Fibroblast of lung (primary cell): ENCODE measurements around the gene ADD3. TPM values are rescaled to one million over a fixed set of nuclear protein-coding genes. Genes with fewer than 3 reads are reported as not detected.
"Not testable (repeated sequence)": the region's sequence is repeated elsewhere in the genome, so short reads cannot be mapped to it uniquely, and the experiment has no call there.

Experiments used
- DNase-seq, 2 donors: peaks; one replicate each; pipeline versions ENCODE4 v3.0.0 to v3.0.0-alpha.2; 2010; ENCODE audit warnings: low read depth in 2 of 2
- H2AFZ ChIP-seq: 2 replicates; pipeline ENCODE4 v1.5.1; 2012; ENCODE audit warnings: low read length, control low read depth, inconsistent platforms
- H3K27ac ChIP-seq: 2 replicates; pipeline ENCODE4 v1.5.1; 2011; ENCODE audit warnings: low read length, control low read depth; ENCODE audit not compliant: insufficient read depth
- H3K27me3 ChIP-seq: 2 replicates; pipeline ENCODE4 v1.5.1; 2011; ENCODE audit warnings: mild to moderate bottlenecking, low read length; ENCODE audit not compliant: control insufficient read depth, insufficient read depth
- H3K36me3 ChIP-seq: 2 replicates; pipeline ENCODE4 v1.5.1; 2011; ENCODE audit warnings: low read length; ENCODE audit not compliant: control insufficient read depth, insufficient read depth
- H3K4me1 ChIP-seq: 2 replicates; pipeline ENCODE4 v1.5.1; 2011; ENCODE audit warnings: low read length; ENCODE audit not compliant: control insufficient read depth, insufficient read depth; ENCODE audit errors: extremely low read depth
- H3K4me2 ChIP-seq: 2 replicates; pipeline ENCODE4 v1.5.1; 2011; ENCODE audit warnings: low read length, control low read depth; ENCODE audit not compliant: insufficient read depth; ENCODE audit errors: extremely low read depth
- H3K4me3 ChIP-seq, 4 experiments: fragments of 200-600 bp in 1 of 4; sonication (generic) in 1 of 4; replicated peaks in 1 of 4; 2 replicates each; pipeline ENCODE4 v1.5.1; 2011 to 2016; ENCODE audit warnings: low read length in 4 of 4, low read depth in 3 of 4, mild to moderate bottlenecking in 3 of 4, control low read depth in 2 of 4, inconsistent platforms in 1 of 4, mixed read lengths in 1 of 4; ENCODE audit not compliant: insufficient read depth in 1 of 4; ENCODE audit errors: control extremely low read depth in 1 of 4
- H3K79me2 ChIP-seq: 2 replicates; pipeline ENCODE4 v1.5.1; 2012; ENCODE audit warnings: mild to moderate bottlenecking, low read length, inconsistent platforms; ENCODE audit not compliant: control insufficient read depth, insufficient read depth
- H3K9ac ChIP-seq: 2 replicates; pipeline ENCODE4 v1.5.1; 2011; ENCODE audit warnings: mild to moderate bottlenecking, low read length, control low read depth; ENCODE audit not compliant: insufficient read depth
- H3K9me3 ChIP-seq: 2 replicates; pipeline ENCODE4 v1.5.1; 2012; ENCODE audit warnings: low read depth, low read length; ENCODE audit not compliant: control insufficient read depth, insufficient read depth
- H4K20me1 ChIP-seq: 2 replicates; pipeline ENCODE4 v1.5.1; 2011; ENCODE audit warnings: low read length; ENCODE audit not compliant: control insufficient read depth, insufficient read depth; ENCODE audit errors: extremely low read depth
- CTCF ChIP-seq, 2 donors: IDR thresholded peaks in 1 of 2; conservative IDR thresholded peaks in 1 of 2; 1 replicate in 1 of 2; 2 replicates in 1 of 2; pipeline ENCODE4 v1.5.1; 2011 to 2012; ENCODE audit warnings: low read length in 2 of 2, control low read depth in 1 of 2, inconsistent platforms in 1 of 2, low read depth in 1 of 2, mild to moderate bottlenecking in 1 of 2
- EZH2 ChIP-seq: IDR thresholded peaks from 2 replicates; pipeline ENCODE4 v1.5.1; 2012; ENCODE audit warnings: low read length, control low read depth, mild to moderate bottlenecking; ENCODE audit errors: missing control alignments
- polyA plus RNA-seq, 2 donors: library from polyadenylated mRNA; depleted of rRNA in 1 of 2; stranded (reverse) in 1 of 2; unstranded in 1 of 2; fragments of >200 nt; gene quantifications; 2 replicates each; pipeline ENCODE4 v1.2.1, GENCODE V29; 2011 to 2012; ENCODE audit warnings: missing spikeins in 1 of 2
- total RNA-seq: library from RNA; depleted of rRNA; stranded (reverse); fragments of >200 nt; gene quantifications from 2 replicates; pipeline ENCODE4 v1.2.1, GENCODE V29; 2014

Gene ADD3
- total and polyA plus RNA-seq, 2 donors (not counting 1 experiment from before 2014, with no cell fraction given), result 93.0 to 416 TPM

DNA sequence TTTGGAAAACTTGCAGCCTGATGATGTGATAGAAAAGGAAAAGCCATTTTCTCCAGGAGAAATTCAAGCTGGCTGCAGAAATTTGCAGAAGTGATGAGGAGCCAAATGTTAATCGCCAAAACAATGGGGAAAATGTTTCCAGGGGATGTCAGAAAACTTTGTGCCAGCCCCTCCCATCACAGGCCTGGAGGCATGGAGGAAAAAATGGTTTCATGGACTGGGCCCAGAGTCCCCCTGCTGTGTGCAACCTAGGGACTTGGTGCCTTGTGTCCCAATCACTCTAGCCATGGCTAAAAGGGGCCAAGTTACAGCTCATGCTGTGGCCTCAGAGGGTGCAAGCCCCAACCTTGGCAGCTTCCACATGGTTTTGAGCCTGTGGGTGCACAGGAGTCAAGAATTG lies 41.0 kb downstream of the ADD3 start:
- H2AFZ ChIP-seq, result no peak overlapping the region
- H4K20me1 ChIP-seq, result no peaks in the 10 kb centered on the region
- no peaks in the 10 kb centered on the region for H3K36me3 ChIP-seq
- no peak overlapping the region for H3K4me3 ChIP-seq
- H3K79me2 ChIP-seq, result peaks cover 21% of the 10 kb centered on the region
- no peak for DNase-seq
- no peak overlapping the region for H3K27ac ChIP-seq
- no peaks in the 10 kb centered on the region for H3K9me3 ChIP-seq
- no peak overlapping the region for H3K4me2 ChIP-seq
- H3K27me3 ChIP-seq, result no peaks in the 10 kb centered on the region
- peaks cover 4% of the 10 kb centered on the region for H3K4me1 ChIP-seq
- TF ChIP-seq CTCF (conservative IDR thresholded peaks at IDR 0.05 in 1 of 2, IDR thresholded peaks at IDR 0.05 in 1 of 2; ENCODE audit: low read depth in 1 of 2, low read length in 2 of 2) (no peak), EZH2 (no peak)
- no peak overlapping the region for H3K9ac ChIP-seq

DNA sequence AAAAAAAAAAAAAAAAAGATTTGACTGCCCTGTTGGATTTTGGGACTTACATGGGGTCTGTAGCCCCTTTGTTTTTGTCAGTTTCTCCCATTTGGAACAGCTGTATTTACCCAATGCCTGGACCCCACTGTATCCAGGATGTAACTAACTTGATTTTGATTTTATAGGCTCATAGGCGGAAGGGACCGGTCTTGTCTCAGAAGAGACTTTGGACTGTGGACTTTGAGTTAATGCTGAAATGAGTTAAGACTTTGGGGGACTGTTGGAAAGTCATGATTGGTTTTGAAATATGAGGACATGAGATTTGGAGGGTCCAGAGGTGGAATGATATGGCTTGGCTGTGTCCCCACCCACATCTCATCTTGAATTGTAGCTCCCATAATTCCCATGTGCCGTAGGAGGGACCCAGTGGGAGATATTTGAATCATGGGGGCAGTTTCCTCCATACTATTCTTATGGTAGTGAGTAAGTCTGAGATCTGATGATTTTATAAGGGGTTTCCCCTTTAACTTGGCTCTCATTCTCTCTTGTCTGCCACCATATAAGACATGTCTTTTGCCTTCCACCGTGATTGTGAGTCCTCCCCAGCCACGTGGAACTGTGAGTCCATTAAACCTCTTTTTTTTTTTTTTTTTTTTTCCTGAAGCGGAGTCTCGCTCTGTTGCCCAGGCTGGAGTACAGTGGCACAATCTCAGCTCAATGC lies 42.3 kb downstream of the ADD3 start:
- peaks cover 22% of the 10 kb centered on the region for H3K79me2 ChIP-seq
- H3K4me2 ChIP-seq, H3K4me1 ChIP-seq, H3K9ac ChIP-seq, H4K20me1 ChIP-seq, H3K4me3 ChIP-seq, H3K27ac ChIP-seq, H3K27me3 ChIP-seq, H2AFZ ChIP-seq, H3K9me3 ChIP-seq, DNase-seq, H3K36me3 ChIP-seq: not testable (repeated sequence)

- DNase-seq, result no peak
- Histone ChIP-seq H3K79me2 (peaks cover 20% of the 10 kb centered on the region), H3K27me3 (no peaks in the 10 kb centered on the region), H3K4me2 (no peak overlapping the region), H3K4me3 (no peak overlapping the region), H3K27ac (no peak overlapping the region), H2AFZ (no peak overlapping the region), H3K9ac (no peak overlapping the region), H3K9me3 (no peaks in the 10 kb centered on the region), H4K20me1 (no peaks in the 10 kb centered on the region), H3K4me1 (peaks cover 2% of the 10 kb centered on the region), H3K36me3 (no peaks in the 10 kb centered on the region)
- TF ChIP-seq CTCF (conservative IDR thresholded peaks at IDR 0.05 in 1 of 2, IDR thresholded peaks at IDR 0.05 in 1 of 2; ENCODE audit: low read depth in 1 of 2, low read length in 2 of 2) (no peak), EZH2 (no peak)
Measured at GRCh38 chr10:110051487-110051886, 43.7 kb downstream of the ADD3 start.
